GM21825 (cell line): ENCODE measurements around the gene PRKN.

Experiments
- ATAC-seq: cut with Tn5 transposase; IDR thresholded peaks from one replicate; pipeline ENCODE4 v1.9.1; 2021; ENCODE audit warnings: mild to moderate bottlenecking, moderate library complexity; ENCODE audit not compliant: unreplicated experiment

Gene PRKN

DNA sequence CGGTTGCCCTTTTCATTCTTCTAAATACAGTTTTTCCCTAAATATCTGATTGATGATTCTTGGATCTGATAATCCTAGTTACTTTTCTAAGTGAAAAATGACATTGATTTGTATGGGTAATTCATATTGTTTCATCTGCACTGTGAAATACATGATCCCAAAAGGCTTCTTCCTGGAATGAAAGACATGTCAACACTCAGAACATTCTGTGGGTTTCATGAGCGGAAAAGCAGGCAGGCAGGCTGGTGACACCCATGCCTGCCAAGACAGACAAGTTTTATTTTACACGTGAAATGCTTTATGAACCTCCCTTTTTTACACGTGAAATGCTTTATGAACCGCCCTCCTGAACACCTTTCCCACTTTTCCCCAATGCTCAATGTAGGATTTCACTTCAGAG, 105.0 kb downstream of the PRKN start:
- ATAC-seq = no peak

- no peak for ATAC-seq
Observed at GRCh38 chr6:162621246-162621645, 106.3 kb downstream of the PRKN start.

GRCh38 chr6:162620073-162620472, 107.5 kb downstream of the PRKN start:
- ATAC-seq = no peak

DNA sequence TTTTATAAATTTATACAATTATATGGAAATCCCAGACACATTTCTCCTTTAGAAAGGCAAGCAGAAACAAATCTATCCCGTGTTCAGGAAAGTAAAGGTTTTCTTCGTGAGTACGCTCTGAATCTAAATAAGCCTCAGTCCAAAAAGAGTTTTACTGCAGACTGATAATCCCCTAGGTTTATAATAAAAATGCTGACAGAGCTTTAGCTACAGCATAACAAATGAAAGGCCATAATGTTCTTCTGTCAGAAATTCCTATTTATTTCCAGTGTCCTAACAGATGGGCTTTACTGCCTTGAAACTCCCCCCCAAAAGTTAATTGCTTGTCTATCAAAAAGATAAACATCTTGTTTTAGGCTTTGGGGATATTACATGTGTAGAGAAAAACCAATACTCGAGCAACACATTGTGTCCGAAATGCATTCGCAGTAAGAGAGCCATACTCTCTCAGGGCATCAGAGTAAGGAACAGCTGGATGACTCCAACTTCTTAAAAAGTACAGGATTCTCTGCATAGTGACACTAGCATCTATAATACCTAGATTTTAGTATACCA, 109.0 kb downstream of the PRKN start:
- ATAC-seq = no peak

GRCh38 chr6:162615016-162615705, 112.4 kb downstream of the PRKN start:
- ATAC-seq = no peak

DNA sequence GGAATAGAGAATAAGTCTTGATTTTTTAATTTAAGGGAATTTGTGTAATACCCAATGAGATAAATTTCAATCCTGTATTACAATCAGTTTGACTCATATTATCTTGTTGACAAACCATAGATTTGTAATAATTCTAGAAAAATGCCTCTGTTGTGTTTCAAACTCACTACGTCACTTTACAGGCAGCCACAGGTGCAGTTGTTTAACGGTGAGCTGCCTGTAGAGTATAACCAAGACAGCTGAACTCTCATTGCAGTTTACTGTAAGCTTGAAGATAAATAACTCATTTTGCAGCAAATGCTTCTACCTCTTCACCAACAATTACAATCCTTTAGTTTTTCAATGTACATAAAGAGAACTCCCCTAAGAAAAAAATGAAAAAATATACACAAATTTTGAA, 114.3 kb downstream of the PRKN start:
- ATAC-seq = no peak

GRCh38 chr6:162612613-162613012, 115.0 kb downstream of the PRKN start:
- no peak for ATAC-seq

- ATAC-seq = no peak
Observed at GRCh38 chr6:162610351-162610750, 117.2 kb downstream of the PRKN start.

- no peak for ATAC-seq
Observed at GRCh38 chr6:162605881-162606280, 121.7 kb downstream of the PRKN start.

GRCh38 chr6:162603231-162604015, 124.1 kb downstream of the PRKN start:
- ATAC-seq = no peak

DNA sequence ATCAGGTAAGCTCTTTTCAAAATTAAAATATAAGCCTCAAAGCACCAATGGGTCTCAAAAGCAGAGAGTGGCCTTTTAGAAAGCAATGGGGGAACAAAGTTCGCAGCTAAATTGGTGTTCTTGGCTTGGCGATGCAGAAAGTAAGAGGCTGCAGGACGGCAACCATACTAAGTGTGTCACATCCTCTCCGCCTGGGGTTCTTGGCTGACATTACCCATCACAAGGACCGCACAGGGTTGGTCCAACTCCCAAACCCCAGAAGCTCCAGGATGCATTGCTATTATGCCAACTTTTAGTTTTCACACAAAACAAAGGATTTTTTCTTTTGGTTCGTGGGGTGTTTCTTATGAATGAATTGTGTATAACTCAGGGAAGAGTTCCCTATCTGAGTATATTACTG, 124.8 kb downstream of the PRKN start:
- ATAC-seq = no peak

- ATAC-seq = no peak
Observed at GRCh38 chr6:162596676-162597075, 130.9 kb downstream of the PRKN start.

DNA sequence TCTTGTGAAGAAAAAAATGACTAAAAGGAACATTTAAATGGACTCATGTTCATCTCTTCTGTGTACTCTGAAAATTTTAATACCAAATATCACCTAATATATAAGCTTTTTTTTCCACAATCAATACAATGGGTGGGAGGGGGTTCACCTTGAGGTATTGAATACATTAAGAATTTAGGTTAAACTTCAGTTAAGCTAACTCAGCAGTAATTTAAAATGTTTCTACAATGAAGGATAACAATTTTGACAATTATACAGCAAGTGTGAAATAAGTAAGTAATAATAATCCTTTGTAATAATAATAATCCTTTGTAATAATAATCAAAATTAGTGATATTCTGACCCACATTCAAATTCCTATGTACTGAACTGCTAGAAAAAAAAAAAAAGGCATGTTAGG, 136.0 kb downstream of the PRKN start:
- ATAC-seq = no peak

DNA sequence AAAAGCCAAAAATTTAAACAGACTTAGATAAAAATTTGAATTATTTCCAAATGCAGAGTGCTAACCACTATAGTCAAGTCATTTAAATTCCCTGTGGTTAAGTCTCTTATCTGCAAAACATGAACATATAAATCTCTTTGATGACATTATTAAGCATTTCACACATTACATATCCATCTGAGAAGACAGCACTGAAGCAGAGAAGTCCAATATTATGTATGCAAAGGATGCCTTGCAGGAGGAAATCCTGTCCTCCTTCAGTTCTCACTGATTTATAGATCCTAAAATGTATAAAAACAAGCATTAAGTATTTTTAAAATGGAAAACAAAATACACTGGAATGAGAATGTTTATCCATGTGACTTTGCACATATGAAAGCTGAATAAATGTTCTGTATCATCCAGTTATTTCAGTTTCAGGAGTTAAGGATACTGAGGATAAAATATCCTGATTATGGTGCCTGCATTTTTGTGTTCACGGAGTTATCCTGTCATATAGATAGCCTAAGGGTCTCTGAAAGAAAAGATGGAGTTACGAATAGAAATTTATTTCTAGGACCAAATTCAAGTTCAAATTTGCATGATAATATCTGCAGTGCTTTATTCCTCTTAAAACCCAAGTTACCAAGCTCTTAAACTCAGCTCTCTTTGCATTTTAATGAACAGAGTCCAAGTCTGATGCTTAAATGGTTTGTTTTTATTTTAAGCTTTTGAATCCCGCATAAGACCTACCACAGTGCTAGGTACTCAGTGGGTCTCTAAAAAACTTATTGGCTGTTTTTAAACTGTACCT, 145.4 kb downstream of the PRKN start:
- no peak for ATAC-seq

- no peak for ATAC-seq
Observed at GRCh38 chr6:162580619-162581018, 146.9 kb downstream of the PRKN start.

DNA sequence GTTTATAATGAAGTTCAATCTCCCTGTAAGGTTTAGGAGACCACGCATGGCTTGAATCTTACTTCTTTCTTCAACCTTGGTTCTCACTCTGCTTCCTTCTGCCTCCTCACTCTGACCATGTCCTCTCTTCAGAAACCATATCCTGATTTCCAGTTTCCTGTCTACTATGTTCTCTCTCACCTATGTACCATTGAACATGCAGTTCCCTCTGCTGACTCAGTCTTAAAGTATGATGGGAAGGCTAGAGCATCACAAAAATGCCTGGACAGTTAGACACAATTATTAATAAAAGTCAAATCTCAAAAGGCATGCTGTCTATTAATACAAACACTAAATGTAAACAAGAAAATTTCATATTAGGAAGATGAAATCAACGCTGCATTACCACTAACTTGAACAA, 151.6 kb downstream of the PRKN start:
- ATAC-seq = no peak

DNA sequence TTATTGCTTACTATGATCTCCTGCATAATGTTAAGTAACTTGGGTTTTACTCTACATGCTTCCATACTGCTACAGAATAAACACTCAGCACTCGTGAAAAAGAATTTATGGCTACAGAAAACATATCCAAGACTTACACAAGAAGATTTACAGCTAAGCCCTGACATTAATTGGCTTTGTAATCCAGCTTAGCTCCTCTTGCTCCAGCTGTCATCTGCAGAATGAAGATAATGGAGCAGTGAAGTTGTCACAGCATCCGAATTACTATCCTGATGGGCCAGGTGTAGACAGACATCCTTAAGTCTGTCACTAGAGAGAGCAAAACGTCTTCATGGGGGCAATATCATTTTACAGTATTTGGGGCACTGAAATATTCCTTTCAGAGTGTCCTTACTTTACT, 155.3 kb downstream of the PRKN start:
- ATAC-seq = no peak

DNA sequence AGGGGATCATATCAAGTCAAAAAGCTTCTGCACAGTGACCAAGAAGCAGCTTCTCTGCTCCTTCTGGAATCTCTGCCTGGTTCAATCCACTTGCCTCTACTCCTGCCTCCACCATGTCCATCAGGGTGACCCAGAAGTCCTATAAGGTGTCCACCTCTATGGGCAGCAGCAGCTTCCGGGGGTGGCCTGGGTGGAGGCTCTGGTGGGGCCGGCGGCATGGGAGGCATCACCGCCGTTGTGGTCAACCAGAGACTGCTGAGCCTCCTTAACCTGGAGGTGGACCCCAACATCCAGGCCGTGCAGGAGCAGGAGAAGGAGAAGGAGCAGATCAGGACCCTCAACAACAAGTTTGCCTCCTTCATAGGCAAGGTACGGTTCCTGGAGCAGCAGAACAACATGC, 159.3 kb downstream of the PRKN start:
- no peak for ATAC-seq

- ATAC-seq = no peak
Observed at GRCh38 chr6:162562041-162562440, 165.5 kb downstream of the PRKN start.

DNA sequence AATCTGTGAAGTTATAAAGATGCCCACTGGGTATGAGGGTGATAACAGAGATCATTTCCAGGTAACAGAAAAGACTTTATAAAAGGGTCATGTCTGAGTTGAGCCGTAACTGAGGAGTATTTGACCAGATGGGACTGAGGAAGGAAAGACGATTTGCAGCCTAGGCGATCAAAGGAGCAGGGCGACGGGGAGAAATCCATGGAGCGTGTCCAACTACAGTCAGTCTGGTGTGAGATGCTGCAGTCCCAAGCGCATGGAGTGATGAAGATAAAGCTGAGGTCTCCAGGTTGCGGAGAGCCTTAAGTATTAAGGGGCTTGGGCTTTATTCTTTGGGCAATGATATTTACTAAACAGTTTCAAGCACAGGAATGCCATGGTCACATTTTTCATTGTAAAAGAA, 166.7 kb downstream of the PRKN start:
- no peak for ATAC-seq

- ATAC-seq = no peak
Observed at GRCh38 chr6:162554531-162554930, 173.0 kb downstream of the PRKN start.
